GM12878 (cell line): ENCODE data around the gene NCKAP5. TPM values are rescaled to one million over a fixed set of nuclear protein-coding genes. Genes with fewer than 3 reads are reported as not detected.

Source experiments
- ATAC-seq: fragments of 200-7000 bp; cut with Tn5 transposase; 3 replicates; pipeline ENCODE4 v1.9.1; 2020; ENCODE audit warnings: mild to moderate bottlenecking, moderate library complexity
- BruUV-seq: library from RNA; stranded (reverse); fragments of 400-500 nt; replicated peaks from 2 replicates; lab custom pipeline; 2021; lab: Mats Ljungman, UMichigan
- CTCF ChIA-PET: fragments of 300-600 bp; sonication (Branson Sonifier 250); formaldehyde crosslinking; extraction: SDS; loops from one replicate; lab custom pipeline; 2021; ENCODE audit warnings: inconsistent platforms; lab: Yijun Ruan, JAX
- POLR2A ChIA-PET: fragments of 350-600 bp; formaldehyde crosslinking; extraction: SDS; loops from one replicate; lab custom pipeline; 2021; ENCODE audit warnings: inconsistent platforms; lab: Charles Lee
- RAD21 ChIA-PET: fragments of 300-600 bp; sonication (Branson Sonifier 250); formaldehyde crosslinking; loops from one replicate; lab custom pipeline; 2023; ENCODE audit warnings: antibody characterized with exemption; ENCODE audit not compliant: unreplicated experiment; lab: Charles Lee
- SMC1A ChIA-PET: fragments of 300-600 bp; sonication (Branson Sonifier 250); formaldehyde crosslinking; loops from one replicate; lab custom pipeline; 2023; ENCODE audit not compliant: unreplicated experiment, uncharacterized antibody; lab: Charles Lee
- DNase-seq: peaks from one replicate; pipeline ENCODE4 v3.0.0-alpha.2; 2011; ENCODE audit warnings: low read depth, low spot score
- FAIRE-seq: peaks from 3 replicates; lab custom pipeline; 2011; peaks lifted over from hg19 to GRCh38; lab: Jason Lieb, UNC
- H2AFZ ChIP-seq: 2 replicates; pipeline ENCODE4 v1.6.0; 2011; ENCODE audit warnings: low read depth, low read length, control low read depth; ENCODE audit not compliant: control insufficient read depth
- H3K27ac ChIP-seq: 2 replicates; pipeline ENCODE4 v1.5.1; 2011; ENCODE audit warnings: control low read depth; ENCODE audit not compliant: control insufficient read depth, insufficient read depth
- H3K27me3 ChIP-seq, 2 experiments: replicated peaks in 1 of 2; 2 replicates each; pipeline versions ENCODE4 v1.6.0 to v1.6.1; 2011; ENCODE audit warnings: low read length in 1 of 2; ENCODE audit not compliant: control insufficient read depth in 2 of 2, insufficient read depth in 2 of 2
- H3K36me3 ChIP-seq, 2 experiments: 2 replicates each; pipeline ENCODE4 v1.5.1; 2011; ENCODE audit warnings: low read length in 1 of 2; ENCODE audit not compliant: control insufficient read depth in 2 of 2, insufficient read depth in 2 of 2
- H3K4me1 ChIP-seq: 2 replicates; pipeline ENCODE4 v1.6.1; 2011; ENCODE audit warnings: mild to moderate bottlenecking, low read length, moderate library complexity, mixed read lengths; ENCODE audit not compliant: control insufficient read depth, insufficient read depth
- H3K4me2 ChIP-seq: 2 replicates; pipeline ENCODE4 v1.6.0; 2011; ENCODE audit warnings: control low read depth; ENCODE audit not compliant: control insufficient read depth, insufficient read depth
- H3K4me3 ChIP-seq: fragments of 200-600 bp; sonication (generic); 2 replicates; pipeline ENCODE4 v1.5.1; 2016
- H3K79me2 ChIP-seq: 2 replicates; pipeline ENCODE4 v1.6.0; 2011; ENCODE audit warnings: low read length; ENCODE audit not compliant: control insufficient read depth, insufficient read depth
- H3K9ac ChIP-seq: 2 replicates; pipeline ENCODE4 v1.8.0; 2011; ENCODE audit warnings: low read length, control low read depth, mixed read lengths; ENCODE audit not compliant: control insufficient read depth, insufficient read depth
- H3K9me3 ChIP-seq: replicated peaks from 3 replicates; pipeline ENCODE4 v1.5.1; 2011; ENCODE audit warnings: mild to moderate bottlenecking, low read length; ENCODE audit not compliant: control insufficient read depth, insufficient read depth
- H4K20me1 ChIP-seq: 2 replicates; pipeline ENCODE4 v1.6.0; 2011; ENCODE audit not compliant: control insufficient read depth, insufficient read depth
- CREM ChIP-seq: IDR thresholded peaks from 2 replicates; pipeline ENCODE4 v1.6.1; 2014; ENCODE audit warnings: antibody characterized with exemption, low read depth
- CUX1 ChIP-seq: IDR thresholded peaks from 2 replicates; pipeline ENCODE4 v1.6.1; 2012; ENCODE audit warnings: improper control_type of control experiment, low read depth, low read length; ENCODE audit not compliant: insufficient replicate concordance
- E2F8 ChIP-seq: fragments of 450-650 bp; IDR thresholded peaks from 2 replicates; pipeline ENCODE4 v1.6.1; 2018; ENCODE audit warnings: mild to moderate bottlenecking, low read depth, moderate library complexity; ENCODE audit not compliant: partially characterized antibody
- EZH2 ChIP-seq: IDR thresholded peaks from 2 replicates; pipeline ENCODE4 v1.6.1; 2012; ENCODE audit warnings: low read depth, mild to moderate bottlenecking, control low read depth, inconsistent platforms, low read length, borderline replicate concordance; ENCODE audit not compliant: control insufficient read depth
- FOXM1 ChIP-seq: IDR thresholded peaks from 2 replicates; pipeline ENCODE4 v1.6.1; 2012; ENCODE audit warnings: low read depth, mild to moderate bottlenecking, inconsistent platforms, low read length, moderate library complexity
- IRF5 ChIP-seq: fragments of 450-650 bp; IDR thresholded peaks from 2 replicates; pipeline ENCODE4 v1.6.1; 2017; ENCODE audit warnings: borderline replicate concordance
- KDM1A ChIP-seq: fragments of 200-600 bp; sonication (generic); IDR thresholded peaks from 2 replicates; pipeline ENCODE4 v1.6.1; 2016; ENCODE audit warnings: borderline replicate concordance
- MYC ChIP-seq: IDR thresholded peaks from 2 replicates; pipeline ENCODE4 v1.6.1; 2011; ENCODE audit warnings: mild to moderate bottlenecking, low read length, moderate library complexity, inconsistent platforms; ENCODE audit not compliant: insufficient read depth, insufficient replicate concordance, insufficient read length, severe bottlenecking
- TCF3 ChIP-seq: IDR thresholded peaks from 2 replicates; pipeline ENCODE4 v1.6.1; 2012; ENCODE audit warnings: low read depth, mild to moderate bottlenecking, low read length, borderline replicate concordance; ENCODE audit not compliant: insufficient read depth
- ZSCAN29 ChIP-seq: fragments of 450-650 bp; IDR thresholded peaks from 2 replicates; pipeline ENCODE4 v1.6.1; 2017; ENCODE audit warnings: mild to moderate bottlenecking, moderate library complexity
- WGBS: methylation state at CpG from one replicate; pipeline ENCODE4 v1.1.6; 2016; ENCODE audit warnings: low lambda C conversion rate; ENCODE audit not compliant: insufficient replicate concordance, insufficient coverage; ENCODE audit errors: missing lambda C conversion rate; 5-methylcytosine and 5-hydroxymethylcytosine counted together
- in situ Hi-C: fragments of 300-500 bp; cut with MboI; formaldehyde crosslinking; loops from 9 replicates; pipeline ENCODE4 v1.14.3; 2018; ENCODE audit warnings: mixed read lengths
- intact Hi-C: fragments of 100-400 bp; cut with micrococcal nuclease; formaldehyde crosslinking; loops from one replicate; pipeline ENCODE4 v1.14.2; 2022; ENCODE audit not compliant: unreplicated experiment
- polyA plus RNA-seq, 11 experiments: library from polyadenylated mRNA; depleted of rRNA in 4 of 11; unstranded in 6 of 11; stranded (reverse) in 5 of 11; fragments of >200 nt; fragmentation: Nextera tagmentation in 4 of 11; fragmentation: Illumina TruSeq in 1 of 11; extraction: Ambion mirVana in 4 of 11; extraction: Trizol in 1 of 11; gene quantifications; 1 replicate in 1 of 11; 2 replicates in 10 of 11; pipeline versions ENCODE4 v1.2.1 to v1.2.3, GENCODE V29; 2011 to 2016; ENCODE audit warnings: inconsistent platforms in 2 of 11, missing spikeins in 2 of 11, low read depth in 1 of 11
- total RNA-seq, 4 experiments: library from RNA; depleted of rRNA in 3 of 4; stranded (reverse); fragments of >200 nt in 3 of 4; fragmentation: Illumina TruSeq in 1 of 4; extraction: Trizol in 1 of 4; gene quantifications; 2 replicates each; pipeline versions ENCODE4 v1.2.1 to v1.2.3, GENCODE V29; 2013 to 2021

The NCKAP5 gene
- total and polyA plus RNA-seq, 10 of the 15 experiments (the other 5 are each of a cell fraction or from before 2014, with no cell fraction given), result 0.06 to 0.44 (median 0.16) TPM

- CTCF ChIA-PET, result interaction anchor here (1.5 kb wide), 1 partner anchor 51 kb away, joined by 4 read pairs; no protein-coding TSS in a partner anchor
- Histone ChIP-seq H3K9me3 (no peaks in the 10 kb centered on the region), H2AFZ (no peak overlapping the region), H3K4me1 (no peaks in the 10 kb centered on the region), H3K27me3 (no peaks in the 10 kb centered on the region), H3K79me2 (no peaks in the 10 kb centered on the region), H3K27ac (no peak overlapping the region), H3K4me2 (no peak overlapping the region), H3K9ac (no peak overlapping the region), H3K36me3 (no peaks in the 10 kb centered on the region), H3K4me3 (no peak overlapping the region), H4K20me1 (no peaks in the 10 kb centered on the region)
- SMC1A ChIA-PET, result interaction anchor here (0.6 to 2.3 kb wide), 4 partner anchors 14 to 100 kb away, joined by 3 to 8 read pairs (median 4); no protein-coding TSS in a partner anchor
- in situ Hi-C loops, result no loop called here
- intact Hi-C loops, result no loop called here
- 67% methylated on average over 3 of the region's 3 CpGs for WGBS
- ATAC-seq (peak; percentile 30; the same call in 1 of the 3 replicates), FAIRE-seq (no peak), DNase-seq (no peak)
- TF ChIP-seq ZSCAN29 (no peak), TCF3 (no peak), FOXM1 (no peak), IRF5 (no peak), MYC (no peak), CUX1 (no peak), EZH2 (no peak), CREM (no peak), E2F8 (no peak), KDM1A (no peak)
- RAD21 ChIA-PET, result no interaction called here
- BruUV-seq, result no TSS peak
- POLR2A ChIA-PET, result no interaction called here
These were observed 108.7 kb downstream of the NCKAP5 start for GRCh38 chr2:133459590-133459989.
